Measurements from ENCODE around the gene RSBN1.
"Not testable (repeated sequence)": the region's sequence is repeated elsewhere in the genome, so short reads cannot be mapped to it uniquely, and the experiment has no call there.

The RSBN1 gene

GRCh38 chr1:113811888-113812660 lies at the start of gene RSBN1:
Gene RSBN1, minus strand, starts transcription at chr1:113812476. Its CDS starts 64 bp downstream, at chr1:113812412.
- peak; percentile 97 for DNase-seq (ENCODE audit: low spot score)

DNA sequence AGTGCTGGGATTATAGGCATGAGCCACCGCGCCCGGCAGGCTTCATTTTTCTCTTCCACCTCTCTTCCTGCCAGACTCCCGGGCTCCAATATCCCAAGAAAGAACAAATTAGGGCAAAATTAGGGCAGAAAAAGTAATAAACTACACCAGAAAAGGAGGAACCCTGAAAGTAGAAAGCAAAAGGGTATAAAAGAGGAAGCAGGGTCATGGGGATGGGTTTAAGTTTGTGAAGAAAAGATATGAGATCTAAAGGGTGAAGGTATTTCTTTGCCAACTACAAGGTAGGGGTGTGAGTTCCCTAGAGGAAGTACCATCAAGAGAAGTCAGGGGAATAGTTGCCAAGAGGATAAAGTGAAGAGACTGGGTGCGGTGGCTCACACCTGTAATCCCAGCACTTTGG lies 49.4 kb upstream of the RSBN1 start:
- DNase-seq (ENCODE audit: low spot score), result no peak

DNA sequence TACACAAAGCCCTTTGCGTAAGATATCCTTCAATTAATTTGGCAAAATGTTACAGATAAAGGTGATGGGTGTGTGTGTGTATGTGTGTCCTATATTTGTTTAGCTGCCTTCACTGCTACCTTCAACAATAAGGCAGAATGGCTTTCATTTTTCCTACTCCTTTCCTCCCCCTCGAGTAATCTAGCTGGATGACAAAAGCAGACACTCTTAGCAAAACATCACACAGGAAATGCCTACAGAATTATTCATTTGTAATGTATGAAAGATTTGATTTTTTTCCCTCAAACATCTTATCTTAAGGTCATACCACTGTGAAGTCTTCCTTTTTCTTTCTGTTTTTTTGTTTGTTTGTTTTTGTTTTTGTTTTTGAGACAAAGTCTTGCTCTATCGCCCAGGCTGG lies 48.6 kb upstream of the RSBN1 start:
- no peak for DNase-seq (ENCODE audit: low spot score)

- DNase-seq (ENCODE audit: low spot score), result no peak
Measured at GRCh38 chr1:113859478-113860175, 47.4 kb upstream of the RSBN1 start.

DNA sequence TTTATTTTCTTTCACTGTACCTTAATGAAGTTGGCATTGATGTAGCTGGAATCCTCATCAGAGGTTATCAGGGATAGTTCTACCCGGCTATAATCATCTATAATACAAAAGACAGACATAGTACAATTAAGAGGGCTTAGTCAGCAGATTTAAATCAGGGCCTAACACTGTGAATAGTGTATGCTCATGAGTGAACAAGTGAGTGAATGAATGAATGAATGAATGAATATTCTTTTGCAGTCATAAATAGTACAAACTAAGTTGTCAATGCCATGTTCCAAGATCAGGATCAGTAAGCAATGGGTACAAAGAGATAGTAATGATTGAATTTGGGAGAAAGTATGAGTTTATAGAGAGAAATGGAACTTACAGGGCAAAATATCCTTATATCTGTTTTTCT lies 46.7 kb upstream of the RSBN1 start:
- DNase-seq (ENCODE audit: low spot score), result no peak

- no peak for DNase-seq (ENCODE audit: low spot score)
Measured at GRCh38 chr1:113858418-113858817, 46.1 kb upstream of the RSBN1 start.

DNA sequence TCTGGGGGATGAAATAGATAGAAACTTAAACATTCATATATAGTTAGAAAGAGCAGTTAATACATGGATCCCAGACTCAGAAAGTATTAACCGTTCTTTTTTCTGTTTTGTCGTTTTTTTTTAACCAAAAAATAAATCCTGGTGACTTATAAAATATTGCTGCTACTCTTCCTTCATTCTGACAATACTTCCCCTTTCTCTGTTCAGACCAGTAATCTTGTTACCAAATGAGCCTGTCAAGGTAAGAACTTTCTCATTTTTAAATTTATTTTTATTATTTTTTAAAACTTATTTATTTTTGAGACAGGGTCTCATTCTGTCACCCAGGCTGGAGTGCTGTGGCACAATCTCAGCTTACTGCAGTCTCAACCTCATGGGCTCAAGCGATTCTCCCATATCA lies 45.5 kb upstream of the RSBN1 start:
- no peak for DNase-seq (ENCODE audit: low spot score)

GRCh38 chr1:113856401-113856790 lies 44.1 kb upstream of the RSBN1 start:
- no peak for DNase-seq (ENCODE audit: low spot score)

GRCh38 chr1:113855630-113856400 lies 43.5 kb upstream of the RSBN1 start:
- DNase-seq (ENCODE audit: low spot score), result no peak

DNA sequence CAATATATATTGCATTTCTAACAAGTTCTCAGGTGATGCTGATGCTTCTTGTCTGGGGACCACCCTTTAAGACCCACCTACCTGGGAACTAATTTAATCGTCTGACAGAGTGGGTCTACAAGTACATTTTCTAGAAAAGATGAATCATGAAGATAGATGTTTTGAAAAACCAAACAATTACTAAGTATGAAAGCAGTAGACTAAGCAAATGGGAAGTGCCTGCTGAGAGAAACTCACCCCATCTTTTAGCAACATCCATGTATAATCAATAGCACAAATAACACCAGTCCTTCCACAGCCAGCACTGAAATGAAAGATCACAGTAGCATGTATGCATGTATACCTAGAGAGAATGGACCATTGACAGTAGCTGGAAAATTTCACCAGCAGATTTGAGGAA lies 42.0 kb upstream of the RSBN1 start:
- no peak for DNase-seq (ENCODE audit: low spot score)

- DNase-seq (ENCODE audit: low spot score), result not testable (repeated sequence)
Measured at GRCh38 chr1:113852694-113853093, 40.4 kb upstream of the RSBN1 start.

DNA sequence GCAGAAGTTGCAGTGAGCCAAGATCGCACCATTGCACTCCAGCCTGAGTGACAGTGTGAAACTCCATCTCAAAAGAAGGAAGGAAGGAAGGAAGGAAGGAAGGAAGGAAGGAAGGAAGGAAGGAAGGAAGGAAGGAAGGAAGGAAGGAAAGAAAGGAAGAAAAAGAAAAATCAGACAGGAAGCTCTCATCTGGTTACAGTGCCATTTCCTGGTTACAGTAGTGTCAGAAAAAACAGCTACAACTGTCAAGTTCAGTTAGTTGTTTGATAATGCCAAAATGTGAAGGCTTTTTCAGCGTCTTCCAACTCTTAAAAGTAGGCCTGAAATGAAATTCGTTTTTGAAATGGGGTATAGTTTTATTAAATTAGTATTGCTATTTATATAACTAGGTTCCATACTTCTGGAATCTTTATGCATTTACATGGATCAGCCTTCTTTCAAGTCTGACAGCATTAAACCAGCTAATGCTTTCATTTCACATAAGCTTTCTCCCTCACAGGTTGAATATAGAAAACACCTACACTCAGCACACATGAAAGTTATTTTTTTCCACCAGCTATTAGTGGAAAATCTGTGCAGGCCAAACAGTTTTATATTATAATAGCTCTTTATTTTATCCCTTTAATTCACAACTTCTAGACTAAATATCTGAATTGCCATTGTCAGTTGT lies 38.0 kb upstream of the RSBN1 start:
- no peak for DNase-seq (ENCODE audit: low spot score)

GRCh38 chr1:113849072-113849471 lies 36.8 kb upstream of the RSBN1 start:
- DNase-seq (ENCODE audit: low spot score), result no peak

- no peak for DNase-seq (ENCODE audit: low spot score)
Measured at GRCh38 chr1:113846391-113847035, 34.2 kb upstream of the RSBN1 start.

GRCh38 chr1:113836534-113836933 lies 24.3 kb upstream of the RSBN1 start:
- DNase-seq (ENCODE audit: low spot score), result no peak

DNA sequence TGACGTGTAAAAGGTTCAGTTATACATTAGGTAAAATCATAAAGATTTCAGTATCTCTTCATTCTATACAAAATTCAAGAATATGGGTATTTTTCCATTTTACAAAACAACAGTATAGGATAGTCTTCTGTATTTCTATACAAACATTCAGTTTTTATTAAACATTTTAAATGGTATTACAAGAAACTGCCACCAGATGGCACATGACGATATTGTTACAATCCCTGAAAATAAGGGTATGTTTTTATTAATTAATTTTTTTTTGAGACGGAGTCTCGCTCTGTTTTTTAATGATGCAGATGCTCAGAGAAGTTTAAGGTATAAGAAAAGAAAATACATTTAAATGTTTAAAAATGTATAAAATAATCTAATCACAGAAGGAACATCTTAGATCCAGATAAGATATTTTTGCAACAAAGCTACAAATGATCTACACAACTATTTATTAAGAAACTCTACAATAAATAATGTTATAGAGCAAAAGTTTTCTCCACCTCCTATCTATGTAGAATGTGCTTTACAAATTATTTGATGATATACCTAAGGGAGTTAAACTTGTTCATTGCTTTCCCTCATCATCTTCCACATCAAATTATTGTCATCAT lies 23.5 kb upstream of the RSBN1 start:
- DNase-seq (ENCODE audit: low spot score), result peak; percentile 15

DNA sequence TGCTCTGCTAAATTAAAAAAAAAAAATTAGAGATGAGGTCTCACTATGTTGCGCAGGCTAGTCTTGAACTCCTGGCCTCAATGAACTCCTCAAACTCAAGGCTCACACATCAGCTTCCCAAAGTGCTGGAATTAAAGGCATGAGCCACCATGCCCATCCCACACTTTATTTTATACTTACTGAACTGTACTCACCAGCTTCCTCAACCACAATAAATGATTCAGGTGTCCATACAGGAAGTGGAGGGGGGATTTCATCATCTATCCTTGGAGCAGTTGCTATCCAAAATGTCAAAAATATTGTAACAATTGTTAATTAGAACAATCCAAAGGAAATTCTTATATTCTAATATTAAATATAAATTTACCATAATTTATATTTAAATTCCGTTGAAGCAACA lies 22.4 kb upstream of the RSBN1 start:
- DNase-seq (ENCODE audit: low spot score), result no peak

- DNase-seq (ENCODE audit: low spot score), result no peak
Measured at GRCh38 chr1:113830039-113830438, 17.8 kb upstream of the RSBN1 start.

DNA sequence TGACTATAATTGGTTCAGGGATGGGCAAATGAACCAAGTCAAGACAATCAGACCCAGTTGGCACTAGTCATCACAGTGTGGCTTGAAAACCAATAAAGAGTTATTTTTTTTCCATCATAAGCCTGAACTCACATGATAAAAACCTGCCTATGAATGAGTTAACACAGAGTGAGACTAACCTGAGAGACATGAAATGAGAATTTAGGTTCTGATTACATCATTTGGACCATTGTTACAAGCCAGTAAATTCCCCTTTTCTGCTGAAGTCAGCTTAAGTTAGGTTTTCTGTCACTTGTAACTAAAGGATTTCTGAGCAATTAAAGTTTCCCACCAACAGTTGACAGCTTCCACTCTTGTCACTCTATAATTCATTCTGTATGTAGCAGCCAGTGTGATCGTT lies 9.6 kb upstream of the RSBN1 start:
- DNase-seq (ENCODE audit: low spot score), result no peak

GRCh38 chr1:113818578-113818977 lies 6.3 kb upstream of the RSBN1 start:
- DNase-seq (ENCODE audit: low spot score), result no peak

DNA sequence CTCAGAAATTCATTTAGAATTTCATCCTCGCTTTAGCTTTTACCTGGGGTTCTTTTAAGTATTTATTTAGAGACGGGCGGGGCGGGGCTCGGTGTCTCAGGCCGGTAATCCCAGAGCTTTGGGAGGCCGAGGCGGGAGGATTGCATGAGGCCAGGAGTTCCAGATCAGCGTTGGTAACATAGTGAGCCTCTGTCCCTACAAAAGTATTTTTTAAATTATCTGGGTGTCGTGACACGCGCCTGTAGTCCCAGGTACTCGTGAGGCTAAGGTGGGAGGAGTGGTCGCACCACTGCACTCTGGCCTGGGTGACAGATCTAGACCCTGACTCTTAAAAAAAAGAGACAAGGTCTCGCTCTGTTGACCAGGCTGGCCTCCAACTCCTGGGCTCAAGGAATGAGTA lies 942 bp upstream of the RSBN1 start:
- no peak for DNase-seq (ENCODE audit: low spot score)
